Common myeloid progenitor, CD34-positive (primary cell): Measurements from ENCODE around the gene LSAMP.

ENCODE experiments used
- CTCF ChIA-PET: fragments of 350-600 bp; sonication (Branson Sonifier 250); formaldehyde crosslinking; loops from one replicate; lab custom pipeline; 2021; ENCODE audit warnings: antibody characterized with exemption; lab: Charles Lee
- POLR2A ChIA-PET: fragments of 350-600 bp; sonication (Branson Sonifier 250); formaldehyde crosslinking; loops from one replicate; lab custom pipeline; 2021; ENCODE audit warnings: antibody characterized with exemption; lab: Charles Lee
- DNase-seq, 3 donors: peaks; one replicate each; pipeline versions ENCODE4 v3.0.0 to v3.0.0-alpha.2; 2013
- H3K27ac ChIP-seq, 2 experiments: 1 replicate in 1 of 2; 2 replicates in 1 of 2; pipeline ENCODE4 v1.7.0; 2013; ENCODE audit warnings: inconsistent platforms in 2 of 2, low read length in 2 of 2, mild to moderate bottlenecking in 2 of 2, low read depth in 1 of 2, moderate library complexity in 1 of 2; ENCODE audit not compliant: severe bottlenecking in 2 of 2, insufficient read depth in 1 of 2, poor library complexity in 1 of 2
- H3K27me3 ChIP-seq, 5 experiments: replicated peaks in 2 of 5; 1 replicate in 3 of 5; 2 replicates in 2 of 5; pipeline versions ENCODE4 v1.6.1 to v1.7.0; 2013; ENCODE audit warnings: low read length in 4 of 5, mild to moderate bottlenecking in 2 of 5, moderate library complexity in 2 of 5, inconsistent platforms in 1 of 5; ENCODE audit not compliant: insufficient read depth in 5 of 5, control insufficient read depth in 4 of 5
- H3K36me3 ChIP-seq, 4 experiments: 1 replicate in 2 of 4; 2 replicates in 2 of 4; pipeline versions ENCODE4 v1.6.1 to v1.7.0; 2013; ENCODE audit warnings: low read length in 3 of 4, control low read depth in 1 of 4, mild to moderate bottlenecking in 1 of 4; ENCODE audit not compliant: control insufficient read depth in 4 of 4, insufficient read depth in 4 of 4
- H3K4me1 ChIP-seq, 4 experiments: 1 replicate in 3 of 4; 2 replicates in 1 of 4; pipeline versions ENCODE4 v1.6.1 to v1.7.1; 2013; ENCODE audit warnings: low read length in 3 of 4, mild to moderate bottlenecking in 3 of 4, control low read depth in 1 of 4, inconsistent platforms in 1 of 4, moderate library complexity in 1 of 4; ENCODE audit not compliant: control insufficient read depth in 4 of 4, insufficient read depth in 4 of 4; ENCODE audit errors: control extremely low read depth in 1 of 4
- H3K4me3 ChIP-seq, 7 experiments: 1 replicate in 4 of 7; 2 replicates in 3 of 7; pipeline versions ENCODE4 v1.5.1 to v1.7.0; 2013; ENCODE audit warnings: mild to moderate bottlenecking in 7 of 7, low read length in 6 of 7, moderate library complexity in 6 of 7, inconsistent platforms in 2 of 7, low read depth in 2 of 7, control low read depth in 1 of 7; ENCODE audit not compliant: insufficient read depth in 4 of 7, control insufficient read depth in 1 of 7; ENCODE audit errors: extremely low read depth in 1 of 7
- H3K9me3 ChIP-seq, 5 experiments: 1 replicate in 4 of 5; 2 replicates in 1 of 5; pipeline versions ENCODE4 v1.6.1 to v1.7.1; 2013; ENCODE audit warnings: low read length in 4 of 5, mild to moderate bottlenecking in 2 of 5, inconsistent platforms in 1 of 5, low read depth in 1 of 5, moderate library complexity in 1 of 5; ENCODE audit not compliant: control insufficient read depth in 4 of 5, insufficient read depth in 2 of 5; ENCODE audit errors: control extremely low read depth in 1 of 5
- WGBS: methylation state at CpG from one replicate; pipeline ENCODE4 v1.1.5; 2013; ENCODE audit not compliant: insufficient coverage; 5-methylcytosine and 5-hydroxymethylcytosine counted together

Gene LSAMP

DNA sequence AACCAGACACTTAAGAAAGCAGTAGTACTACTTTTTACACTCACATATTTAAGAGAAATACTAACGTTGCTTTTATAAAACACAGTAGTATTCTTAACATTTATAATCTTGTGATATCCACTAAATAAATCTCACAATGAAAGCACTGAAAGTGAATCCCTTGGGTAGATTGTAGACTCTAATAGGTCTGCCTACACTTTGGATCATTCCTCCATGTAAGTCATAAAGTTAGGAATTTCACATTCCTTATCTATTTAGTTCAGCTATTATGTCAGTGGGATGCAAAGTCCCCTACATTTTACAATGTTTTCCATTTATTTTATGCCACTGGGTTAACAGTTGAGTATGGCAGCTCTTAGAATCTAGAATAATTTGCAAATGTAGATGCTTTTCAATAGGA is 330.7 kb downstream of the LSAMP start:
- POLR2A ChIA-PET = no interaction called here
- no peaks in the 10 kb centered on the region for H3K36me3 ChIP-seq
- CTCF ChIA-PET = no interaction called here
- no peaks in the 10 kb centered on the region for H3K27me3 ChIP-seq
- no CpG with 5 or more reads among the region's 1 CpG for WGBS
- H3K27ac ChIP-seq = no peak overlapping the region
- no peaks in the 10 kb centered on the region for H3K4me1 ChIP-seq
- DNase-seq = no peak
- H3K4me3 ChIP-seq = no peak overlapping the region
- no peaks in the 10 kb centered on the region for H3K9me3 ChIP-seq

DNA sequence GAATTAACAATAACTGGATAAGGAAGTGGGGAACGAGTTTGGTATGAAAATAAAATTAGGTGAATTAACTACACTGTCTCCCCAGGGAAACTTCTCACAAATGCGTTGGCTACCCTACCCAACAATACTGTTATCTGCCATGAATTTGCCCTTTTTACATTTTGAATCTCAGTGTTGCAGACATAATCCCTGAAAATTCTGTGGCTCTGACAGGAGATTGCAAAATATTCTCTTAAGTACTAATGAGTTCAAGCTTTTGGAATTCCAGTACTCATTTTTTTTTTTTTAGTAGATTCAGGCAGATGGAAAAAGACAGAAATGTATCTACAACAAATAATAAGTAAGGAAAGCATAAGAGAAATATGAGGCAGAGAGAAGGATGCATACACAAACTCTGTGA is 332.6 kb downstream of the LSAMP start:
- no peaks in the 10 kb centered on the region for H3K36me3 ChIP-seq
- no peak for DNase-seq
- H3K9me3 ChIP-seq = no peaks in the 10 kb centered on the region
- POLR2A ChIA-PET = no interaction called here
- 80% methylated on average over 1 of the region's 2 CpGs for WGBS
- H3K4me3 ChIP-seq = no peak overlapping the region
- no peaks in the 10 kb centered on the region for H3K27me3 ChIP-seq
- no peak overlapping the region for H3K27ac ChIP-seq
- H3K4me1 ChIP-seq = no peaks in the 10 kb centered on the region
- CTCF ChIA-PET = no interaction called here

DNA sequence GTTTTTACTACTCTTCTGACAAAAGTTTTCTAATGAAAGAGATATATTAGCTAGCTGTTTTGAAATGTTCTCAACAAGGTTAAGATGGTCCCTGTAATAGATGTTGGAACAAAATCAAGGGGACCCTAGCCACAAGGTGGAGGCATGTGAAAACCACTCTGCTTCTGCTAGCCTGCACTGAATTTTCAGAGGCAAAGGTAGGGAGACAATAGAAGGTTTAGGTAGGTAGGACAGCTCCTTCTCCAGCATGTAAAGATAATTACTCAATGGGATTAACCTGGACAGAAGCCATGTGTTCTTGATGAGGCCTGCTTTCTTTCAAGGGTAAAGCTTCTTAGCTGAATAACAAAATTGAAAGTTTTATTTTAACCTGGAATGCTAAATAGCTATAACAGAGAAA is 333.5 kb downstream of the LSAMP start:
- CTCF ChIA-PET = no interaction called here
- no peak for DNase-seq
- Histone ChIP-seq H3K4me1 (no peaks in the 10 kb centered on the region), H3K9me3 (no peaks in the 10 kb centered on the region), H3K4me3 (no peak overlapping the region), H3K36me3 (no peaks in the 10 kb centered on the region), H3K27me3 (no peaks in the 10 kb centered on the region), H3K27ac (no peak overlapping the region)
- POLR2A ChIA-PET = no interaction called here

DNA sequence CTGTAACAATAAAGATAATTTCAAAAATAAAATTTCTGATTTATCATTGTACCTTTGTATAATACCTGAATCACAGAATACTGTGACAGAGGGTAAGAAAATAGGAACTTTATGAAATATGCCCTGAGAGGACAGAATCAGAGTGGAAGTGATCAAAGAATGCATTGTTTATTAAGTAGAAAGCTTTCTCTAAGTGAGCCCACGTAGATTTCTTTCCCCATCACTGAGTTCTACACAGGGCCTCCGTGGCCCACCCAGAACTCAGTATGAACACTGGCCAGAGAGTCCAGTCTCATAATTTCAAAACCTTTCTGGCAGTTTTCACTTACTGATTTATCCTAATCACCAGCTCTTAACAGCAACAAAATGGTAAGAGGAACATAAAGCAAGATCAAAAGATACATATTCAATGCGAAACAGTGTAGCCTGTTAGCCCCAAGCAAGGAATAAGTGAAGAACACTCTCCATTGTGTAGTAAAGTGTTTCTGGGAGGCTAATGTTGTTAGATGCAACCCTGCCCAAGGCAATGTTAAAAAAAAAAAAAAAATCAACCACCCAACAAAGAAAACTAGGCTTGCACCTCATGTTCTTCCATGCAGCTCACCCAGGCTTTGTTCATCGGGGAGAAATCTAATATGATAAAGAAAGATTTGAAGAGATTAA is 341.3 kb downstream of the LSAMP start:
- 90% methylated on average over 2 of the region's 4 CpGs for WGBS
- Histone ChIP-seq H3K27me3 (no peaks in the 10 kb centered on the region), H3K4me1 (no peaks in the 10 kb centered on the region), H3K4me3 (no peak overlapping the region), H3K27ac (no peak overlapping the region), H3K9me3 (no peaks in the 10 kb centered on the region), H3K36me3 (no peaks in the 10 kb centered on the region)
- ChIA-PET POLR2A (no interaction called here), CTCF (no interaction called here)
- DNase-seq = no peak

DNA sequence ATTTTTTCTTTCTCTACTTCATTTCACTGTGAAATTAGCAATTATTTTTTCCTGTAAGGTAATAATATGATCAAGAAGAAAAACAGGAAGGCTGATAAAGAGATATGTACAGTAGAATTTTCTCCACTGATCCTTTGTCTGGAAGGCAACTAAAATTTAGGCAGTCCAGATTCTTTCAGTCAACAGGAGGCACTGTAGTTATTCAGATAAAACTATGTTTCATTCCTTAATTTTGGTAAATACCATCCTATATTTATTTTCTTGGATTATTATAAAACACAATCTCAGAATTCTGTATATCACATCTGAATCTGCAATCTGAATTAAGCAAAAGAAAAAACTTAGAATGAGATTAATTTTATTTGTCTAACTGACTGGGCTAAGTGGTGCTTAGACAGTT is 343.2 kb downstream of the LSAMP start:
- ChIA-PET CTCF (no interaction called here), POLR2A (no interaction called here)
- Histone ChIP-seq H3K27me3 (no peaks in the 10 kb centered on the region), H3K4me1 (no peaks in the 10 kb centered on the region), H3K4me3 (no peak overlapping the region), H3K36me3 (no peaks in the 10 kb centered on the region), H3K27ac (no peak overlapping the region), H3K9me3 (no peaks in the 10 kb centered on the region)
- no peak for DNase-seq

DNA sequence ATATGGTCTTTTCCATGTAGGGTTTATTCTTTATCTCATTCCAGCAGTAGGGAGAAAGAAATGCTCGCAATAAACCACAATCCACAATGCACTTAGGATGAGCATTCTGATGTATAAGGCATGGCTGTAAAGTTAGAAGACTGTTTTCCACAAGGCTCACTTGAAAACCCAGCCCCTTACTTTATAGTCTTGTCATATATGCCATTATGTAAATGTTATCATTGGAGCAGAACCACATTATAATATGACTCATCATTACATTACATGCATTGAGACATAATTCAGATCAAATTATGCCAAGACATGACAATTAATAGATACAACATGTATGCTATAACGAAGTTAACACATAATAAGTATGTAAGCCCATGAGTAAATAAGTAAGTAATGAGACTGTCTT is 348.1 kb downstream of the LSAMP start:
- no peak for DNase-seq
- Histone ChIP-seq H3K4me3 (no peak overlapping the region), H3K36me3 (no peaks in the 10 kb centered on the region), H3K27ac (no peak overlapping the region), H3K4me1 (no peaks in the 10 kb centered on the region), H3K27me3 (no peaks in the 10 kb centered on the region), H3K9me3 (no peaks in the 10 kb centered on the region)
- ChIA-PET POLR2A (no interaction called here), CTCF (no interaction called here)
- no CpG with 5 or more reads among the region's 2 CpGs for WGBS

DNA sequence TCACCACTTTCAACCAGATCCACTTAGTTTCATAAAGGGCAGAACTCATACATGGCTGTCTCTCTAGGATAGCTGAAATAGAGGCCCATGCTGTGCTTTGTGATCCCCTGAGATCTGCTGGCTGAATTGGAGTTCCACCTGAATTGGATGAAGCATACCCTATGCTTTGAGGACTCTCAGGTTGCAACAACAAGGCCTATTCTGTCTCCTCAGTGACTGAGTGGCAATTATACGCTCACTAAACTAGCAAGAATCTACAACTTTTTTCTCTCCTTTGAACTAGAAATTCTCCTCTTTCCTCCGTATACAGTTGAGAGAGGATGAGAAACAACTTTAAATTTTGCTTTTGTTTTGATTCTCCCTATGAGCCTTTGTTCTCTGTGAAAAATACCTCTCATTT is 348.7 kb downstream of the LSAMP start:
- H3K36me3 ChIP-seq = no peaks in the 10 kb centered on the region
- no peak overlapping the region for H3K27ac ChIP-seq
- H3K27me3 ChIP-seq = no peaks in the 10 kb centered on the region
- WGBS = 100% methylated on average over 2 of the region's 2 CpGs
- no peak for DNase-seq
- H3K9me3 ChIP-seq = no peaks in the 10 kb centered on the region
- ChIA-PET CTCF (no interaction called here), POLR2A (no interaction called here)
- H3K4me1 ChIP-seq = no peaks in the 10 kb centered on the region
- H3K4me3 ChIP-seq = no peak overlapping the region
